HL-60 (cell line): ENCODE results near the gene RIN1.

Experiments
- DNase-seq, 2 experiments: peaks; one replicate each; pipeline ENCODE4 v3.0.0-alpha.2; 2010 to 2020; ENCODE audit warnings: low read depth in 1 of 2, low spot score in 1 of 2
- H3K27ac ChIP-seq: fragments of 250-450 bp; sonication (Bioruptor Pico); replicated peaks from 2 replicates; pipeline ENCODE4 v1.5.1; 2020; ENCODE audit warnings: mild to moderate bottlenecking, moderate library complexity
- H3K27me3 ChIP-seq: fragments of 250-450 bp; sonication (Bioruptor Pico); 2 replicates; pipeline ENCODE4 v1.5.1; 2021; ENCODE audit warnings: mild to moderate bottlenecking, moderate library complexity; ENCODE audit not compliant: insufficient read depth, poor library complexity, severe bottlenecking
- H3K4me3 ChIP-seq: replicated peaks from 2 replicates; pipeline ENCODE4 v1.5.1; 2011; ENCODE audit warnings: mild to moderate bottlenecking, control low read depth, low read length; ENCODE audit not compliant: insufficient read depth
- CTCF ChIP-seq: IDR thresholded peaks from one replicate; pipeline ENCODE4 v1.5.1; 2011; ENCODE audit warnings: low read length, control low read depth, inconsistent platforms; ENCODE audit not compliant: insufficient read depth
- GABPA ChIP-seq: IDR thresholded peaks from 2 replicates; pipeline ENCODE4 v1.6.1; 2012; ENCODE audit warnings: low read depth
- POLR2AphosphoS5 ChIP-seq: IDR thresholded peaks from 2 replicates; pipeline ENCODE4 v1.6.1; 2012; ENCODE audit warnings: low read depth
- SPI1 ChIP-seq: IDR thresholded peaks from 2 replicates; pipeline ENCODE4 v1.6.1; 2012; ENCODE audit warnings: low read depth, mild to moderate bottlenecking, borderline replicate concordance
- TF ChIP-seq, protein P1 (sequence below): IDR thresholded peaks from 2 replicates; pipeline ENCODE4 v1.6.1; 2012; ENCODE audit warnings: low read depth; ENCODE audit not compliant: insufficient replicate concordance

Gene RIN1

DNA sequence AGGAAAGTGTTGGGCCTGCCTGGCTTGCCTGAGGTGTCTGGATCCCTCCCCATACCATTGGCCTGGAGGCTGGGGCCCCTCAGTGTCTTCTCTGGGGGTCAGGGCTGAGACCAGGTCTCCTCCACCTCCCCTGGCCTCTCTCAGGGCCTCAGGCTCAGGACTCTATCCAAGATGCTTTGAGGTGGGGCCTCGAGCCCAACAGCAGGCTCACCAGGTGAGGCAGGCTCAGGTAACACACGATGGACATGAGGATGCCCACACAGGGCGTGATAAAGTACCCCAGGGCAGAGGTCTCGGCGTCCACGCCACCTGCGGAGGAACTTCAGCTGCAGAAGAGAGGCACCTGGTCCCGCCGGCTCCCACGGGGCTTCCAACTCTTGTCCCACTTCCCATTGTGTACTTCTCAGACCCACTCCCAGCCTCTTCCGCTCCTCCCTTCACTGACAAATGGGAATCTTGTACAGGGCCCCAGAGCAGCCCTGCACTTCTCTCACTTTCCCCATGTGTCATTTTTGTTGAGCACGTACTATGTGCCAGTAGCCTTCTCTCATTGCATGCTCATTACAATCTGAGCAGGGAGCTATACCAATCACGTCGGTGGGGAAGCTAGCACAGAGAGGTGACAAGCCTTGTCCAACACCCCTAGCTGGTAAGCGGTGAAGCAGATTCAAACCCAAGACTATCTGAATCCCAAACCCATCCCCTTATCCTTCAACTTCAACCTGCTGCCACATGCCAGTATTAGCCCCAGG lies 31.5 kb upstream of the RIN1 start:
- no peak for DNase-seq
- no peak overlapping the region for H3K27ac ChIP-seq
- H3K4me3 ChIP-seq = no peak overlapping the region
- TF ChIP-seq CTCF = no peak
- TF ChIP-seq, protein P1, sequence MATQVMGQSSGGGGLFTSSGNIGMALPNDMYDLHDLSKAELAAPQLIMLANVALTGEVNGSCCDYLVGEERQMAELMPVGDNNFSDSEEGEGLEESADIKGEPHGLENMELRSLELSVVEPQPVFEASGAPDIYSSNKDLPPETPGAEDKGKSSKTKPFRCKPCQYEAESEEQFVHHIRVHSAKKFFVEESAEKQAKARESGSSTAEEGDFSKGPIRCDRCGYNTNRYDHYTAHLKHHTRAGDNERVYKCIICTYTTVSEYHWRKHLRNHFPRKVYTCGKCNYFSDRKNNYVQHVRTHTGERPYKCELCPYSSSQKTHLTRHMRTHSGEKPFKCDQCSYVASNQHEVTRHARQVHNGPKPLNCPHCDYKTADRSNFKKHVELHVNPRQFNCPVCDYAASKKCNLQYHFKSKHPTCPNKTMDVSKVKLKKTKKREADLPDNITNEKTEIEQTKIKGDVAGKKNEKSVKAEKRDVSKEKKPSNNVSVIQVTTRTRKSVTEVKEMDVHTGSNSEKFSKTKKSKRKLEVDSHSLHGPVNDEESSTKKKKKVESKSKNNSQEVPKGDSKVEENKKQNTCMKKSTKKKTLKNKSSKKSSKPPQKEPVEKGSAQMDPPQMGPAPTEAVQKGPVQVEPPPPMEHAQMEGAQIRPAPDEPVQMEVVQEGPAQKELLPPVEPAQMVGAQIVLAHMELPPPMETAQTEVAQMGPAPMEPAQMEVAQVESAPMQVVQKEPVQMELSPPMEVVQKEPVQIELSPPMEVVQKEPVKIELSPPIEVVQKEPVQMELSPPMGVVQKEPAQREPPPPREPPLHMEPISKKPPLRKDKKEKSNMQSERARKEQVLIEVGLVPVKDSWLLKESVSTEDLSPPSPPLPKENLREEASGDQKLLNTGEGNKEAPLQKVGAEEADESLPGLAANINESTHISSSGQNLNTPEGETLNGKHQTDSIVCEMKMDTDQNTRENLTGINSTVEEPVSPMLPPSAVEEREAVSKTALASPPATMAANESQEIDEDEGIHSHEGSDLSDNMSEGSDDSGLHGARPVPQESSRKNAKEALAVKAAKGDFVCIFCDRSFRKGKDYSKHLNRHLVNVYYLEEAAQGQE = no peak
- no peak for TF ChIP-seq POLR2AphosphoS5
- no peak for TF ChIP-seq SPI1
- no peak for TF ChIP-seq GABPA
- no peaks in the 10 kb centered on the region for H3K27me3 ChIP-seq

GRCh38 chr11:66366844-66367477 lies 30.7 kb upstream of the RIN1 start:
- TF ChIP-seq GABPA (no peak), CTCF (no peak), SPI1 (no peak), POLR2AphosphoS5 (no peak)
- TF ChIP-seq, protein P1 = no peak
- no peak for DNase-seq

GRCh38 chr11:66365711-66366619 lies 29.7 kb upstream of the RIN1 start:
- H3K27me3 ChIP-seq = no peaks in the 10 kb centered on the region
- no peak for DNase-seq
- H3K4me3 ChIP-seq = no peak overlapping the region
- H3K27ac ChIP-seq = no peak overlapping the region
- peak; percentile 82 for TF ChIP-seq POLR2AphosphoS5
- no peak for TF ChIP-seq CTCF
- no peak for TF ChIP-seq SPI1

More at GRCh38 chr11:66366844-66367477, 30.7 kb upstream of the RIN1 start:
- Histone ChIP-seq H3K27ac (no peak overlapping the region), H3K4me3 (no peak overlapping the region), H3K27me3 (no peaks in the 10 kb centered on the region)
